ENCODE results near the gene INTS1.

- TF ChIP-seq CTCF (IDR thresholded peaks at IDR 0.05; ENCODE audit: poor library complexity, severe bottlenecking): no peak
- TF ChIP-seq POLR2AphosphoS5 (IDR thresholded peaks at IDR 0.05): no peak
Observed at GRCh38 chr7:1494447-1494846, 9.7 kb downstream of the INTS1 start.
